ENCODE data around the gene SCP2D1.

DNA sequence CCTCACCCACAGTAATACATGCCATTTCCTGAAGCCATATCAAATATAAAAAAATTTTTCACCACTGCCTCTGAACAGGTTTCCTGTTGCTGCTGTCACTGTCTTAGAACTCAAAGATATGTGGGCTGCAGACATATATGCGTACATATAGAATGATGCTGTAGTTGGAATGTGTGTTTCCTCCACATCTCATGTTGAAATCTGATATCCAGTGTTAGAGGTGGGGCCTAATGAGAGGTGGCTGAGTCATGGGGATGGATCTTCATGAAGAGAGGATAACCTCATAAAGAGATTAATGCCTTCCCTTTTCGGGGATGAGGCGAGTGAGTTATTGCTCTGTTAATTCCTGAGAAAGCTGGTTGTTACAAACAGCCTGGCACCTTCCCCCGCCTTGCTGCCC, 7.7 kb upstream of the SCP2D1 start:
- TF ChIP-seq, protein P1, sequence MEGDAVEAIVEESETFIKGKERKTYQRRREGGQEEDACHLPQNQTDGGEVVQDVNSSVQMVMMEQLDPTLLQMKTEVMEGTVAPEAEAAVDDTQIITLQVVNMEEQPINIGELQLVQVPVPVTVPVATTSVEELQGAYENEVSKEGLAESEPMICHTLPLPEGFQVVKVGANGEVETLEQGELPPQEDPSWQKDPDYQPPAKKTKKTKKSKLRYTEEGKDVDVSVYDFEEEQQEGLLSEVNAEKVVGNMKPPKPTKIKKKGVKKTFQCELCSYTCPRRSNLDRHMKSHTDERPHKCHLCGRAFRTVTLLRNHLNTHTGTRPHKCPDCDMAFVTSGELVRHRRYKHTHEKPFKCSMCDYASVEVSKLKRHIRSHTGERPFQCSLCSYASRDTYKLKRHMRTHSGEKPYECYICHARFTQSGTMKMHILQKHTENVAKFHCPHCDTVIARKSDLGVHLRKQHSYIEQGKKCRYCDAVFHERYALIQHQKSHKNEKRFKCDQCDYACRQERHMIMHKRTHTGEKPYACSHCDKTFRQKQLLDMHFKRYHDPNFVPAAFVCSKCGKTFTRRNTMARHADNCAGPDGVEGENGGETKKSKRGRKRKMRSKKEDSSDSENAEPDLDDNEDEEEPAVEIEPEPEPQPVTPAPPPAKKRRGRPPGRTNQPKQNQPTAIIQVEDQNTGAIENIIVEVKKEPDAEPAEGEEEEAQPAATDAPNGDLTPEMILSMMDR (IDR thresholded peaks at IDR 0.05), result no peak
- TF ChIP-seq EP300 (IDR thresholded peaks at IDR 0.05) (no peak), POLR2A (IDR thresholded peaks at IDR 0.05) (no peak)
